Middle frontal gyrus (tissue), 1 donor: Measurements from ENCODE around the gene FKRP.
"Not testable (repeated sequence)": the region's sequence is repeated elsewhere in the genome, so short reads cannot be mapped to it uniquely, and the experiment has no call there.

Source experiments
- DNase-seq: peaks from one replicate; pipeline ENCODE4 v3.0.0-alpha.2; 2015; ENCODE audit warnings: low spot score; ENCODE audit errors: extremely low spot score

FKRP gene, protein sequence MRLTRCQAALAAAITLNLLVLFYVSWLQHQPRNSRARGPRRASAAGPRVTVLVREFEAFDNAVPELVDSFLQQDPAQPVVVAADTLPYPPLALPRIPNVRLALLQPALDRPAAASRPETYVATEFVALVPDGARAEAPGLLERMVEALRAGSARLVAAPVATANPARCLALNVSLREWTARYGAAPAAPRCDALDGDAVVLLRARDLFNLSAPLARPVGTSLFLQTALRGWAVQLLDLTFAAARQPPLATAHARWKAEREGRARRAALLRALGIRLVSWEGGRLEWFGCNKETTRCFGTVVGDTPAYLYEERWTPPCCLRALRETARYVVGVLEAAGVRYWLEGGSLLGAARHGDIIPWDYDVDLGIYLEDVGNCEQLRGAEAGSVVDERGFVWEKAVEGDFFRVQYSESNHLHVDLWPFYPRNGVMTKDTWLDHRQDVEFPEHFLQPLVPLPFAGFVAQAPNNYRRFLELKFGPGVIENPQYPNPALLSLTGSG

DNA sequence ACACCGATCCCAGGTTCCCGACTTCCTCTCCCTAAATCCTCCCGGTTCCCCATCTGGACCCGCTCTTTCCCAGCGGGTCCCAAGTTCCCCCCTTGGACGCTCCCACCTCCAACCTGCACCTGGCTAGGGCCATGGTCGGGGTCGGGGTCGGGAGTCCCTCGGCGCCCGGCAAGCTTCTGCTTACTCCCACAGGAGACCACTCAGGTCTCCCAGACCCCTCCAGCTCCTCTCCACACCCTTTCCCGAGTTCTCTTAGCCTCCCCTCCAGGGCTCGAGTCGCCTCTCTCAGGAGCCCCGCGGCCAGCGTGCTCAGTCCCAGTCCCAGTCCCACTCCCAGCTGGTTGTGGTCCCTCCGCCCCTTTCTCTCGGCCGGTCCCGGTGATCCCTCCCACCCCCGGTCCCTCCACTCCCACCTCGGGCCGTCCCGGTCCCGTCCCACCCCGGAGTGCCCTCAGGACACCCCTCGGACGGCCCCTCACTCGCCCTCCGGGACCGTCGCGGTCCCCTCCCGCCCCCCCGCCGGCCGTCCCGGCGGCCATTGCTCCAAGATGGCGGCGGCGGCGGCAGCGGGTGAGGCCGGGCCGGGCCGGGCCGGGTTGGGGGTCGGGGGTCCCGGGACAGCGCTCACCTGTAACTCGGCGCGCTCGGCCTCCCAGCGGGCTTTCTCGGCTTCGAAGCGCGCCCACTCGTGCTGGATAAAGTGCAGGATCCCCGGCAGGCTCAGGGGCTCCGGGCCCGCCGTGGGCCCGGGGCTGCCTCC lies at the start of gene FKRP:
FKRP (plus strand) TSS at position 537 of the 760 bp plus-strand sequence. CDS start 9,394 bp downstream, outside the sequence.
- no peak for DNase-seq

DNA sequence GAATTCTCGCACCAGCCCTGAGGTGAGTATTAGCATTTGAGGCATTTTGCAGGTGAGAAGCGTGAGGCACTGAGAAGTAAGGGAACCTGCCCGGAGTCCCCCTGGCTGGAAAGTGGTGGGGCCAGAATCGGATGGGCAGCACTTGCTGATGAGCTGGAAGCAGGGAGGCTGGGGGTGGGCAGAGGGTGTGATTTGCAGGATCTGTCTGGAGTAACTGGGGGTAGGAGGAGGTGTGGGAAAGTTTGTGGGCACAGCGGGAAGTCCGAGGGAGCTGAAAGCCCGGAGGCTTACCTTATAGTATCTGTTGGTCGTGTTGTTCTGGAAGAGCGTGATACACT lies 49.0 kb upstream of the FKRP start:
- DNase-seq: no peak

DNA sequence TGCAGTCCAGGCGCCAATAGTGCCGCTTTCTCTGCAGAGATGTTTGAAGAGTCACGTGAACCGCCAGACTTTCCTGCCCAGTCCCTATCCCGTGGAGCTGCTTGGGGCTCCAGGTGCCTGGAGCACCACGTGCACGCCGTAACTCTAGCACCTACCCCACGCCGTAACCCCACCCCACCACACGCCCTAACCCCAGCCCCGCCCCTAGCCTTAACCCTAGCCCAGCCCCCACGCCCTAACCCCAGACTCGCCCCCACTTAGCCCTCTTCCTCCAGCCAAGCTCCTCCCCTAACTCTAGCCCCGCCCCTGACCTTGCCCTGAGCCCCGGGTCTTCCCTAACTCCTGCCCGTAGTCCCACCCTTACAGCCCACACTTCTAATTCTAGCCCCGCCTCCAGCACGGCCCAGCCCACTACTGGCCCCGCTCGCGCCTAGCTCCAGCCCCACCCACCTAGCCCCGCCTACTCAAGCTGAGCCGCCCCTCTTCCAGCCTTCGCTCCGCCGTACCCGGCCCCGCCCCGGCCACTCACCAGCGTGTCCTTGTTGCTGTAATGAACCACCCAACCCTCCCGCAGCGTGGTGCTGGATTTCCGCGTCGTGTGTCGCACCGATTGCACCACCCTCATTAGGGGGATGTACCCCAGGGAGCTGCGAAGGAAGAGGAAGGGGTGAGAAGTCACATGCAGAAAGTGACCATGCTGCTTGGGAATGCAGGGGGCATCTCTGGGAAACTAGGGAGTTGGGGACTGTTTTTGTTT lies 48.5 kb upstream of the FKRP start:
- DNase-seq: no peak

DNA sequence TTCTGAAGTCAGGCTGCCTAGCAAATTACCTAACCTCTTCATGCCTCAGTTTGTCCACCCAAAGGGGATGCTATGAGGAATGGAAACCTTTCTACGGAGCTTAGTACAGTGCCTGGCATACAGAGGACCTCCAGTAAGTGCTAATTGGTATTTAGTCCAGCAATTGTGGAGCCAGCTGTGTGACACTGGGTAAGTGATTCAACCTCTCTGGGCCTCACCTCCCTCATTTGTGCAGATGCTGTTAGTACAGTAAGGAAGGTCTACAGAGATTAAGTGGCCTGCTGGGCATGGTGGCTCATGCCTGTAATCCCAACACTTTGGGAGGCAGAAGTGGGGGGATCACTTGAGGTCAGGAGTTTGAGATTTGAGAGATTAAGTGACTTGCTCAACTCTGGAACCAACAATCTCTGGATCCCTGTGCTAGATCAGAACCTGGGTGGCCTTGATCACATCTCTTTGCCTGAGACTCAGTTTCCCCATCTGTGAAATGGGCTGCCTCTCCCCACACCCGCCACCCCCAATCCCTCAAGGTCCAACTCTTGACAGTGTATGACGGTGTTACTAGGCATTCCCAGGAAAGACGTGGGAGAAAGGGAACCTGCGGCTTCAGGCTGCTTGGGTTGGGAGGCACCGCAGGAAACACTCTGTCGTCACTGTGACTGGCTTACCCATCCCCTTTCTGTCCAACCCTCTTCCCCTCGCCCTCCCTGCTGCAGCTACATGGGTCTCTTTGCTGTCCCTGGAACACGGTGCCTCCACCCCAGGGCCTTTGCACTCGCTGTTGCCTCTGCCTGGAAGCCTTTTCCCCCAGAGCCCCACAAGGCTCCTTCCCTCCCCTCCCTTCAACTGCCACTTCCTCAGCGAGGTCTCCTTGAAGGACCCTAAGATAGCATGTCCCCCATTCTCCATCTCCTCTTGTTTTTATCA lies 47.2 kb upstream of the FKRP start:
- no peak for DNase-seq

DNA sequence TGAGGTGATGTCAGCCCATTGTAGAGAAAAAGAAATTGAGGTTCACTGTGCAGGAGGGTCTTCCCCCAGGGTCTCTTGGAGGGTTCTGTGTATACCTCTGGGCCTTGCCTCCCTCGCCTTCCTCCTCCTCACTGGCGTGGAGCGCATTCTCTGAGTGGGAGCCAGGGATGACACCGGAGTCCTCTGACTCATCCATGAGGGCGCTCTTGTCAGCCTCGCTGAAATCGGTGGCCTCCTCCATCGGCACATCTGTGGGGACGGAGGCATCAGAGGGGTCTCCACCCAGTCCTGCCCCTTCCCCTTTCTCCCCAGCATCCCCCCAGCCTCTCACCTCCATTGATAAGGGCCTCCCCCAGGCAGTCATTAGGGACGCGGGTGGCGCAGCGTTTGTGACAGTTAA lies 45.2 kb upstream of the FKRP start:
- DNase-seq: no peak

DNA sequence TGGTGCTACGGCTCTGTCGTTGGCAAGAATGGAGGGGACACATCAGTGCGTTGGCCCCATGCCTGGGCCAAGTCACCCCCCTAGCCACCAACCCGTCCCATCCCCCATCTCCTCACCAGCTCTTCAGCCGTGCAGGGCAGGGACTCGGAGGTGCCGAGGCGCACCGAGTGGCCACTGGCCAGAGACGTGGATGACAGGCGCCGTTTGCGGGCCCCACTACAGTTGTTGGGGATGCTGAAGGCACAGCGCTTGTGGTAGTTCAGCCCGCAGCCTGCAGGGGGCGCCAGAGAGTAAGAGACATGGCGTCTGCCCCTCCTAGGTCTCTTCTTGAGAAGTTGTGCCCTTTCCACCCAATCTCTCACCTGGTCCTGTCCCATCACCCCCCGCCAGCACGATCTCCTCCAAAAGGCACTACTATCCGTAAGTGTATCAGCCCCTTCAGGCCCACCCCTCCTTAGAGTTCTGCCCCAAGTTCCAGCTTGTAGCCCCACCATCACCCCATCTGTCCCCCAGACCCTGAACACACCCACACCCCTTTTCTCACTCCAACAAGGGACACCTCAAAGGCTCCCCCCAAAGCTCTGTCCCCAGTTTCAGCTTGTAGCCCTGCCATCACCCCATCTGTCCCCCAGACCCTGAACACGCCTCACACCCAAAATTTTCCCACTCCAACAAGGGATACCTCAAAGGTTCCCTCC lies 41.3 kb upstream of the FKRP start:
- DNase-seq: no peak

DNA sequence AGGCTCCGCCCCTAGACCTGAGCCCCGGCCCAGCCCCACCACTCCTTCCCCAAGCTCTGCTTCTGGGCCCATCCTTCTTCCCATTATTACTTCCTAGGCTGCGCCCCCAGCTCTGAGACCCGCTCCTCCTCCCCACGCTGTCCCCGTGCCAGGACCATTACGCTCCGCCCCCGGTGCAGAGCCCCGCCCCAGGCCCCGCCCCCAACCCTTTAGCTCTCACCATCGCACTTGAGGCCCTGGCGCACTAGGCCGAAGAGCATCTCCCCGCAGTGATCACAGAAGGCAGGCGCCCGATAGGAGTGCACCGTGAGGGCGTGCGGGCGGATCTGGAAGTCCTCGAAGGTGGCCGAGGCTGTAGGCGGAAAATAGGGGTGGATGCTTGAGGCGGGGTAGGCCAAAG lies 35.2 kb upstream of the FKRP start:
- DNase-seq: no peak

DNA sequence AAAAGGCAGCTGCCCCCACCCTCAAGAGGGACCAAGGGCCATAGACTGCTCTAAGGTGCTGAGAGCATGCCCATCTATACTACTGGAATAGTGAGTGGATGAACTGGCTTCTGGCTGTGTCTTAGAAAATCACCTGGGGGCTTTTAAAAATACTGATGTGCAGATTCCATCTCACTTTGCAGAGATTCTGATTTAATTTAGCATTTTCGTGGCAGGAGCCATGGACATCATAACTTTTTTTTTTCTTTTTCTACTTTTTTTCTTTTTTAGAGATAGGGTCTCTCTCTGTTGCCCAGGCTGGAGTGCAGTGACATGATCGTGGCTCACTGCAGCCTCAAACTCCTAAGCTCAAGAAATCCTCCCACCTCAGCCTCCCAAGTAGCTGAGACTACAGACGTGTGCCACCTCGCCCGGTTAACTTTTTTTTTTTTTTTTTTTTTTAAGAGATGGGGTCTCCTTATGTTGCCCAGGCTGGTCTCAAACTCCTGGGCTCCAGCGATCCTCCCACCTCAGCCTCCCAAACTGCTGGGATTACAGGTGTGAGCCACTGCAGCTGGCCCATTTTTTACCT lies 33.0 kb upstream of the FKRP start:
- DNase-seq: not testable (repeated sequence)

DNA sequence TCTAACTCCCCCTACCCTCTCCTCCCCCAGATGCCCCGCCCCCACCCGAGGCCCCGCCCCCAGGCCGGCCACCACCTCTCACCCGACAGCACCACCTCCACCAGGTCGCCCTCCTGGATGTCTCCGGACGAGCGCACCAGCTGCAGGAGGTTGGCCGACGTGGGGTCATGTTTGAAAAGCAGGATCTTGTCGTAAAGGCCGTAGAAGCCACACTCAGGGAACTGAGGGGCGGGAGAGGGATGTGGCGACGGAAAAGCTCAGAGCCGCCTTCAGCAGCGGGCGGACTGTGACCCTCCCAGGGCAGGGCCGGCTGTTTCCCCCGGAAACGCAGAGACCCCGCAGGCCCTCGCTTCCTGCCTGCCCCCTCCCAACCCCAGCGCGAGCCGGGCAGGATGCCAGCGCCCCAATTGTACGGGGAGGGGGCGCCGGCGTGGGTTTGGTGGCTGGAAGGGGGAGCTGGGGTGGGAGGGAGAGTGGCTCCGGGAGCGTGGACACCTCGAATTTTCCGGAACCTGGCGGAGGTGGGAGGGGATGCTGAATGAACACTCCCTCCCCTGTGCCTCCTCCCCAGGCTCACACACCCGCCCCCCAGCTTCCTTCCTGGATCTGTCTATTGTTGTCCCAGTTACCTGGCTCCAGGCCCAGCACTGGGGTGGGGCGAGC lies 31.9 kb upstream of the FKRP start:
- DNase-seq: no peak

DNA sequence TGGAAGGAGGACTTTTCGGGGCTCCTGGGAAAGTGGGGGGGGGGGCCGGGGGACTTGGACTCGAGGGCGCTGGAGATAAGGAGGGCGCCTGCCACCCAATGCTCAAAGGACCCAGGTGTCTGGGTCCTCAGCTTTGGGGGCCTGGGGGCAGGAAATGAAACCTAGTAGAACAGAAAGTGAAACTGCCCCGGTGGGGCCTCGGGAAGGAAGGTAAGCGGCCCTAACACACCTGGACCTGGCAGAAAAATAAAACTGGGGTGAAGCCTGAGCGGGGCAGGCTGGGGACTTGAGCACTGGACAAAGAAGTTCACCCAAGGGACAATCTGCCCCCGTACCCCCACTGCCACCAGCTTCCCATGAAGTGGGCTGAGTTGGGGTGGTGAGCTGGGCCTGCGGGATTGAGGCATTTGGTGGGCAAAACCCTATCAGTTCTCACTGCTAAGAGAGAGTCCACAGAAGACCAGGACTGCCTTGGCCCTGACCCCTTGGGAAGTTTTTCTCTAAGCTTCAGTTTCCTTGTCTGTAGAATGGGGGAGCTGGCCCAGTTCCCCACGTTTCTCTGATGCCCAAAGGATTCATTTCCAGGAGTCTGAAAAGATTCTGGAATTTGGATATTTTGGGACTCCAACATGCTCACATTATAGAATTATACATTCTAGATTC lies 31.3 kb upstream of the FKRP start:
- no peak for DNase-seq

DNA sequence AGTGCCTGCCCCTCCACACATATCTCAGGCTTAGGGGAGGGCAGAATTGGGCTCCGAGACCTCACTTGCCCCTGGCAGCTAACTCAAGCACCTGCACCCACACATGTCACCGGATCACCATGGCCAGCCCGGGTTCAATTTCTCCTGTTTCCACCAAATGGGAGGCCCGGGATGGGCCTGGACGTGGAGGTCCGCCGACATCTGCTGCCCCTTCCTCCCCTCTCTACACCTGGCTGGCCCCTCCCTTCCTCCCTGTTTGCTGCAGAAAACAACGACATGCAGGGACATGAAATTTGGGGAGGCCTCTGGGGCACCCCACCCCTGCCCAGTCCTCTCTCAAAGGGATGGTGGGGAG lies 30.3 kb upstream of the FKRP start:
- no peak for DNase-seq

DNA sequence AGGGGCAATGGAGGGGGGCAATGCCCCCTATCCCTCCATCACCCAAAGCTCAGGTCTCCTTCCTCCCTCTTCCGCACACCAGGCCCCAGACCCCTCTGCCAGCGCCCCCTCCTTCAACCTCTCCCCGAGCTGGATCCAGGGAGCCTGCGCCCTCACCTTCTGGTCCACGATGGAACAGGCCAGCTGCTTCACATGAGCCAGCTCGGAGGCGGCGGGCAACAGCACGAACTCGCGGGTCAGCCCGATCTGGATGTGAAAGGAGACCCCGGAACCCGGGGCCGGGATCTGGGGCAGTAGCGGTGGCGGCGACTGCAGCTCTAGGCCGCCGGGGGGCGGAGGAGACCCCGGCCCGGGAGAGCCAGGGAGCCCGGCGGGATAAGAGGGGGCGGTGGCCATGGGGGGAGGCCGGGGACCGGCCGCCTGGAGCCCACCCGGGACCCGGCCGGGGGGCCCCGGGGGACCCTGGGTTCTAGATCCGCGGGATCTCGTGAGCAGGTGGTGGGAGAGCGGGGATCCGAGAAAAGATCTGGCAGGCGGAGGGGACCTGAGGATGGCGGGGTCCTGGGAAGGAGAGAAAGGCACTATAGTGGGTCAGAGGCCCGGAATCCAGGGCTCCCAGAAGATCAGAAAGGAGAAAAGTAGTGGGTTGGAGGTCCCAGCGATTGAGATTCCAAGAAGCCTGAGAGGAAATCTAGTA lies 29.7 kb upstream of the FKRP start:
- no peak for DNase-seq

DNA sequence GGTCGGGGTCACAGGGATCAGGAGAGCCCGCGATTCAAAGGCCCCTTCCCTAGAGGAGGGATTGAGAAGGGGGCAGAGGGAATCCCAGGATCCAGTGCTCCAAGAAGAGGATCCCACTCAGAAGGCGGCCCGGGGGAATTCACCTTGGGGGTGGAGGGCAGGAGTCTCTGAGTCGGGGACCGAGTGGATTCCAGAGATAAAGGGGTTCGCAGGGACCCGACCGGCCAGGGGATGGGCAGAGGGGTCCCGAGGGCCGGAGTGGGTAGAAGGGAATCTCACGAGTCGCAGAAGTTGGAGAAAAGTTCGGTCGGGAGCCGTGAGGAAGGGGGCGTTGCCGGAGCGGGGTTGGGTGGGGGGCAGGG lies 29.2 kb upstream of the FKRP start:
- no peak for DNase-seq

DNA sequence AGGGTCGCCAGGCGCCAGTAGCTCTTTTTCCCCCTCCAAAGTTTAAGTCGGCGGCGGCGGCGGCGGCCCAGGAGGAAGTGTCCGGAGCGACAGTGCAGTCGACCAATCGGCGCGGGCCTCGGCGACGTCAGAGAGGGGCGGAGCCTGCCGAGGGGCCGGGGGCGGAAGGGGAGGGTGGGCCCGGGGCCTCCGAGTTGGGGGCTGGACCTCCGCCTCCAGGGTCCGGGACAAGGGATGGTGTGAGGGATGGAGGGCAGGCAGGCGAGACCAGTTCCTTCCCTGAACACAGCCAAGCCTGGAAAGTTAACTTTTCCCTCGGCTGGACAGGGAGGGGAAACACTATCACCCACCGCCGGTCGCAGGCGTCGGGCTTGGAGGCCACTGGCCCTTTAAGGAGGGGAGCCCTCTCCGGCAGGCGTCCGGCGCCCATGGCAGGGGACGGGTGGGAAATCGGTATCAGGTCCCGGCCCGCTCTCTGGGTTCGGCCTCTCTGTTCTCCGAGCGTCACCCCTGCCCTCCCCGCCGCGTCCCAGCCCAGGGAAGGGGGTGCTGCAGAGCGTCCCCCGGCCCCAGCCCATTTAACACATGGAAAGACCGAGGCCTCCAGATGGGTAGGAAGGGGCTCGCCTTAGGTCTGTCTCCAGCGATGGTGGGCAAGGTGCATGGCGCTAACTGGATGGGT lies 28.7 kb upstream of the FKRP start, which contains the start of gene PRKD2:
PRKD2 (minus strand) TSS at position 81 of the 682 bp plus-strand sequence. CDS start 744 bp downstream, outside the sequence.
- DNase-seq: no peak

DNA sequence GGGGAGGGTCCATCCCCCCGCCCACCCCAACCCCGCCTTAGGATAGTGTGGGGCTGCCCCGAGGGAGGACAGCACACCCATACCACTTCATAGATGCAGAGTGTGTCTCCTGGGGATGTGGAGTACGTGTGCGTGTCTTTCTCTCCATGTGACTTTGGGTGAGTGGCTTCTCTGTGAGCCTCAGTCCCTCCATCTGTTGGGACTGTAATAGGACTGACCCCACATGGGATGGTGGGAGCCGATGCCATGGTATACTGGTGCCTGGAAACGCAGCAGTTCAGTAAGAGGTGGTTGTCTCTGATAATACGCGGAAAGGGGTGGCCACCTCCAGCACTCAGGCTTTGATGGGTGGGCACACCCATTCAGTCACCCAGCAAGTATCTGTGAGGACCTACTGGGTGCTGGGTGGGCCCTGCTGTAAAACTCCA lies 28.1 kb upstream of the FKRP start:
- no peak for DNase-seq

DNA sequence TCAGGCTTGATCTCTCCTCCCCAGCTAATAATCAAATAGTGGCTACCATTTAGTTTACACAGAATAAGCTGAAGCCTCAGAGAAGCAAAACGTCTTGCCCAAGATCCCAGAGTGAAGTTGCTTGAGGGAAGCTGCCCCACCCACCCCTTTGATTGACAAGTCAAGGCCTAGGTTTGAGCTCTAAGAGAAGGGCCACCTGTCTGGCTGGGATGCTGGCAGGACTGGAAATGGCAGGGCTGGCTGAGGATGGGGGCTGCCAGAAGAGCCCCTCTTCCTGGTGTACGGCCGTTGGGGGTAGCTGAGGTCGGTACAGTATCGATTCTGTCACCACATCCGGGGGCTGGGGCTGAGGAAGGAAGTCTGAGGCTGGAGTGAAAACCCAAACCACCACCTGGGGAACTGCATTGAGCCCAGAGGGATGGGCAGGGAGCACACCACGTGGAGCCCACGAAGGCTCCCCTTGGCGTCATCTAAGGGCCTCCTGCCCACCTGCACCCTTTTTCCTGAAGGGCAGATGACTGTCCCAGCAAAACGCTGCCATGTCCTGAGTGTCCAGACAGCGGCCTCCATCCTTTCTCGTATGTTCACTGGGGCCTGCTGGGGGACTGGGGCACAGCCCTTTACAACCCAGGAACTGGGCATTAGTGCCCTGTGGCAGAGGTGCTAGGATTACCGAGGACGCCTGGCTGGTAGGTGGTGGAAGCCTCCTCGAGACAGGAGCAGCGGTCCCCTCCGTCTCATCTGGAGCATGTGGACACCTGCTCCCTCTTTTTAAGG lies 27.5 kb upstream of the FKRP start:
- no peak for DNase-seq
